HG02759 (cell line): ENCODE results near the gene CGAS.
"Not testable (repeated sequence)": the region's sequence is repeated elsewhere in the genome, so short reads cannot be mapped to it uniquely, and the experiment has no call there.

Source experiments
- ATAC-seq: cut with Tn5 transposase; IDR thresholded peaks from one replicate; pipeline ENCODE4 v1.9.1; 2021; ENCODE audit warnings: mild to moderate bottlenecking, moderate library complexity; ENCODE audit not compliant: unreplicated experiment

Gene CGAS

GRCh38 chr6:73400656-73401055 is 51.4 kb downstream of the CGAS start:
- ATAC-seq = no peak

- no peak for ATAC-seq
These were observed 56.2 kb downstream of the CGAS start for GRCh38 chr6:73395875-73396274.

GRCh38 chr6:73394577-73395354 is 57.3 kb downstream of the CGAS start, which contains the start of gene DDX43:
DDX43 (plus strand) TSS chr6:73394828; CDS start chr6:73394906, 78 bp downstream.
- peak; percentile 45 for ATAC-seq

- ATAC-seq = no peak
These were observed 58.8 kb downstream of the CGAS start for GRCh38 chr6:73393278-73393677.

GRCh38 chr6:73392188-73392587 is 59.9 kb downstream of the CGAS start:
- not testable (repeated sequence) for ATAC-seq

DNA sequence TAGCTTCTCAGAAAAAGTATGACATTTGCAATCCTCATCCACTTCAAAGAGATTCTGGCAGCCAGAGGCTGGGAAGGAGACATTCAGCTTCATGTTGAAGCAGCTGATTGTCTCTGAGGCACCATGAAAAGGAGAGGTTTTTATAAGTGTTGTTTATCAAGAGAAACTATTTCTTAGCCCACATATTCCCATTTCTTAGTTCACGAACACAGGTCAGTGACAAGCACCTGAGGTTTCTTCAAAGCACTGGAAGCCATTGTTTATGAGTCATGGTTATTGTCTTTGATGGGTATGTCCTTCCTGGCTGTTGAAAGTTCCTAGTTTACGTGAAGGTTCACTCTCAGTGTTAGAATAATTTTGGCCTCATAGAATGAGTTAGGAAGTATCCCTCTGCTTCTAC is 60.4 kb downstream of the CGAS start:
- ATAC-seq = no peak

DNA sequence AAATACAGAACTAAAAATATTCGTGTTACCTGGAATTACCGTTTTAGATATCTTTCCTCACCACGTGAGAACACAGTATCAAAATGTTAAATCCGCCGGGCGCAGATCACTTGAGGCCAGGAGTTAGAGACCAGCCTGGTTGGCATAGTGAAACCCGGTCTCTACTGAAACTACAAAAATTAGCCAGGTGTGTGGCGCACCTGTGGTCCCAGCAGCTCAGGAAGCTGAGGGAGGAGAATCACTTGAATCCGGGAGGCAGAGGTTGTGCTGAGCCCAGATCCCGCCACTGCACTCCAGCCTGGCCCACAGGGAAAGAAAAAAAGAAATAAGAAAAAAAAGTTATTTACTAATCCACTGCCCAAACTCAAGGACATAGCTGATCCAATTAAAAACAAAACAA is 62.2 kb downstream of the CGAS start:
- no peak for ATAC-seq

DNA sequence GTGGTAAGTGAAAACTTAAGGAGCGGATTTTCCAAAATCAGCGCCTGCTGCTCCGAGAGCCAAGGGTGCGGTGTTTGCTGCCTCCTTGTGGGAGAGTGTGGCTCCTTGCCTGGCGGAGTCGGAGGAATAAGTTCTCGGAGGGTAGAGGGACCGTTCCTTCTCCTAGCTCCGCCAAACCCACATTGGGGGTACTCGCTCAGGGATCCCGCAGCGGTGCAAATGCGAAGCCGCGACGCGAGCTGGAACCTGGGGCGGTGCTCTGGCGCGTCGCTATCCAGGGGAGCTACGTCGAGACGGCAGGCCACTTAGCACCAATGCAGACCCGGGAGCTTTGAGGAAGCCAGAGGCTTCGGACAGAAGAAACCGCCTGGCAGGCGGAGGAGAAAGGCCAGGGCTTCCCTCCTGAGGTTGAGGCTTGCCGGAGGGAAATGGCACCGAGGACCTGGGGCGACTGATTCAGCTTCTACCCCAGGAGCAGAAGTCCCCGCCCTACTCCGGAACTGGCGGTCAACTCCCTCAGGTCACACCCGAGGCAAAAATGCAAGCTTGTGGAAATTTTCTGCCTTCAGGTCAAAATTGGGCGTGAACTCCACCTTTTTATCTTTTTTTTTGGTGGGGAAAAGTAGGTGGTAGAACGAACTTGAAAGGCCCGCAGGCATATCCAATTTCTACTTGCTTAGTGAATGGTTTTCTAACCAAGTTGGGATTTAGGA is 63.1 kb downstream of the CGAS start:
- ATAC-seq = peak; percentile 88

DNA sequence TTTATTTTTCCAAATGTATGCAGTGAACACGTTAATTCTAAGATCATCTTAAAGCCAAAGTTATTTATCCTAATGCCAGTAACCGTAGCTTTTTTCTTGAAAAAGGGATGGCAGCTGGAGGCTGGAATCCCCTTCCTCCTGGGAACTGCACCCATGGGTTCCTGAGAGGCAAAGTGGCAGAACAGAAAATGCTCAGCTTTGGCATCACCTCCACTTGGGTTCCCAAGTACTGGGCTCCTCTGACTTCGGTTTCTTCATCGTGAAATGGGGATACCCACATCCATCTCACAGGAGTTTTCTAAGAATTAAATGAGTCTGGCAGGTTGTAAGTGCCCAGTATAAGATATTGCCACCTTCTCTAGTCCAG is 63.7 kb downstream of the CGAS start:
- peak; percentile 31 for ATAC-seq

- no peak for ATAC-seq
These were observed 69.5 kb downstream of the CGAS start for GRCh38 chr6:73382462-73383113.

GRCh38 chr6:73381531-73381930 is 70.6 kb downstream of the CGAS start:
- ATAC-seq = not testable (repeated sequence)

- no peak for ATAC-seq
These were observed 74.9 kb downstream of the CGAS start for GRCh38 chr6:73377225-73377624.

- no peak for ATAC-seq
These were observed 76.9 kb downstream of the CGAS start for GRCh38 chr6:73375216-73375615.
